ENCODE data around the gene RELN. TPM values are rescaled to one million over a fixed set of nuclear protein-coding genes. Genes with fewer than 3 reads are reported as not detected.

RELN gene
- total and polyA plus RNA-seq, 2 of the 13 experiments (the other 11 are each of a cell fraction or from before 2014, with no cell fraction given) = 315 to 332 TPM

DNA sequence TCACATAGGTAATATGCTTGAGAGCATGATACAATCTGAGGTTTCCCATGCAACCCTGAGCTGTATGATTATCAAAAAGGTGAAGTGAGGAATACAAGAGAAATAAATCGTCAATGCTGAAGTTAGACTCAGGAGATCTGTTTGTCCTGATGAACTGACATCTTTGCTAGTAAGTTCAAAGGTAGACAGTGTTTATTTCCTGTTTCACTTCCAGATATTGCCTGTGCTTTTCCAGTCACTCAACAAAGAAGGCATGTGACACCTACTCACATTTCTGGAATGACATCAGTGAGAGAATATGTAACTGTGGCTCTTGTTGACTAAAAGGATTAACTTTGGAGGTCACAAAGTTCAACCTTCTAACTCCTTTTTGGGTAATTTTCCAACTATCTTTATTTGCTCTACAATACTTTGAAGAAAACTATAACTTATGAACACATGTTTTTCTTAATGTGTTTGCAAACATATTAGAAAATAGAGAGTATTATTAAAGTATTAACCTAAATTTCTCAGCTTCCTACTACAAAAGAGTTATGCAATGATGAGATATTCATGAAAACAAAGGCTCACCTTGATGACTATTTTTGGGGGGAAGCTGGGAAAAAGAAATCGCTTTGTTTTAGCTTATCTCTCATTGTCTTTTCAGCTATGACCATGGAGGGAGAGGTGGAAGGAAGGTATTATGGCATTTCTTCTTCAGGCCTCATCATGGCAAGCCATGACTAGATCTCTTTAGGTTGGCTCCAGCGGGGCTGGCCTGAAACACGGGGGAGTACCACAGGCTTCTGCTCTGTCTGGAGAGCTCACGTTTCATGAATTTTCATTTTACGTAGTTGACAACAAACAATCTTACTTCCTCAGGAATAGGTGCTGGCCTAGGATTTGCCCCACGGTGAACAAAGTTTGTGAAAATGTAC lies 328.7 kb downstream of the RELN start (continued):
- TF ChIP-seq, protein P1, sequence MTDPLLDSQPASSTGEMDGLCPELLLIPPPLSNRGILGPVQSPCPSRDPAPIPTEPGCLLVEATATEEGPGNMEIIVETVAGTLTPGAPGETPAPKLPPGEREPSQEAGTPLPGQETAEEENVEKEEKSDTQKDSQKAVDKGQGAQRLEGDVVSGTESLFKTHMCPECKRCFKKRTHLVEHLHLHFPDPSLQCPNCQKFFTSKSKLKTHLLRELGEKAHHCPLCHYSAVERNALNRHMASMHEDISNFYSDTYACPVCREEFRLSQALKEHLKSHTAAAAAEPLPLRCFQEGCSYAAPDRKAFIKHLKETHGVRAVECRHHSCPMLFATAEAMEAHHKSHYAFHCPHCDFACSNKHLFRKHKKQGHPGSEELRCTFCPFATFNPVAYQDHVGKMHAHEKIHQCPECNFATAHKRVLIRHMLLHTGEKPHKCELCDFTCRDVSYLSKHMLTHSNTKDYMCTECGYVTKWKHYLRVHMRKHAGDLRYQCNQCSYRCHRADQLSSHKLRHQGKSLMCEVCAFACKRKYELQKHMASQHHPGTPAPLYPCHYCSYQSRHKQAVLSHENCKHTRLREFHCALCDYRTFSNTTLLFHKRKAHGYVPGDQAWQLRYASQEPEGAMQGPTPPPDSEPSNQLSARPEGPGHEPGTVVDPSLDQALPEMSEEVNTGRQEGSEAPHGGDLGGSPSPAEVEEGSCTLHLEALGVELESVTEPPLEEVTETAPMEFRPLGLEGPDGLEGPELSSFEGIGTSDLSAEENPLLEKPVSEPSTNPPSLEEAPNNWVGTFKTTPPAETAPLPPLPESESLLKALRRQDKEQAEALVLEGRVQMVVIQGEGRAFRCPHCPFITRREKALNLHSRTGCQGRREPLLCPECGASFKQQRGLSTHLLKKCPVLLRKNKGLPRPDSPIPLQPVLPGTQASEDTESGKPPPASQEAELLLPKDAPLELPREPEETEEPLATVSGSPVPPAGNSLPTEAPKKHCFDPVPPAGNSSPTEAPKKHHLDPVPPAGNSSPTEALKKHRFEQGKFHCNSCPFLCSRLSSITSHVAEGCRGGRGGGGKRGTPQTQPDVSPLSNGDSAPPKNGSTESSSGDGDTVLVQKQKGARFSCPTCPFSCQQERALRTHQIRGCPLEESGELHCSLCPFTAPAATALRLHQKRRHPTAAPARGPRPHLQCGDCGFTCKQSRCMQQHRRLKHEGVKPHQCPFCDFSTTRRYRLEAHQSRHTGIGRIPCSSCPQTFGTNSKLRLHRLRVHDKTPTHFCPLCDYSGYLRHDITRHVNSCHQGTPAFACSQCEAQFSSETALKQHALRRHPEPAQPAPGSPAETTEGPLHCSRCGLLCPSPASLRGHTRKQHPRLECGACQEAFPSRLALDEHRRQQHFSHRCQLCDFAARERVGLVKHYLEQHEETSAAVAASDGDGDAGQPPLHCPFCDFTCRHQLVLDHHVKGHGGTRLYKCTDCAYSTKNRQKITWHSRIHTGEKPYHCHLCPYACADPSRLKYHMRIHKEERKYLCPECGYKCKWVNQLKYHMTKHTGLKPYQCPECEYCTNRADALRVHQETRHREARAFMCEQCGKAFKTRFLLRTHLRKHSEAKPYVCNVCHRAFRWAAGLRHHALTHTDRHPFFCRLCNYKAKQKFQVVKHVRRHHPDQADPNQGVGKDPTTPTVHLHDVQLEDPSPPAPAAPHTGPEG (CRISPR knock-in tag; IDR thresholded peaks at IDR 0.05) = 0 out of 2 replicates have a peak, but pooled peaks have one; percentile 43
- 0 out of 2 replicates have a peak, but pooled peaks have one; percentile 82 for TF ChIP-seq DNMT3B (CRISPR knock-in tag; conservative IDR thresholded peaks at IDR 0.05)

DNA sequence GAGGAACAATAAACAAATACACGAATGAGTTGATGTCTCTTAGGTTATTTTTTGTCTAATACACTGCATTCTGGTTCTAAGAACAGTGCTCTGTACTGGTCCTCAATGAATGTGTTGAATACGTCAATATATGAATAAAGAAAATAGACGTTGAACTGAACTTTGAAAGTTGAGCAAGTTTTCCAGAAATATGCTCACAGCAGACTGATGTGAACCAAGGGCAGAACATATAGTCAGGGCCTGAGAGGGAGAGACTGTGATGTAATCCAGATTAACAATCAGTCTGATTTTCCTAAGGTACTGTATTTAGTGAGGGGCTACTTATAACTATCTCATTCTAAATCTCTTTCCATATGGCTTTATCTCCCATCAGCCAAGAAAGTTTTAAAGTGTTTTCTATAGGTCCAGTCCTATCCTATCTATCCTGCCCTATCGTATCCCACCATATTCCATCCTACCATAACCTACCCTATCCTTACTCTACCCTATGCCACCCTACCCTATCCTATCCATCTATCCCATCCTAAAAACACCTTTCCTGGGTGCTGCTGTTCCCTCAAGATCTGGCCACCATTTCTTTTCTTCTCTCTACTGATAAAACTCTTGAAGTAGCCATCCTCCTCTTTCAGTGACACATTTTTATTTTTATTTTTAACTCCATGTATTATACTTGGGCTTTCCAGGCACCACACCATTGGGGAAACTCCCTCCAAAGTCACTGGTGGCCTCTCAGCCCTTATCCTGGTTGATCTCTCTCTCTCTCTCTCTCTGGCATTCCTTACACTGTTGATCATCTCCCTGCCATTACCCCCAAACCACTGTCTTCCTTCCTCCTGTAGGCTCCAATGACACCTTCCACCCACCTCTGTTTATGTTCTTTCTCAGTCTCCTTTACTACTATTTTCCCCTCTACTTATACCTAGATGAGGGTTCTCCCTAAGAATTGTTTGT lies 331.1 kb downstream of the RELN start:
- H3K9ac ChIP-seq (ENCODE audit: insufficient read depth, low read depth, low read length) = no peak overlapping the region
- H3K36me3 ChIP-seq (replicated peaks in 1 of 2; ENCODE audit: control insufficient read depth in 1 of 2, insufficient read depth in 2 of 2, low read length in 2 of 2) = peaks cover 0 to 15% of the 10 kb centered on the region in 2 experiments; a peak in 3 of 5 replicates
- peaks cover 2% of the 10 kb centered on the region for H3K79me2 ChIP-seq (ENCODE audit: insufficient read depth, low read length)
- TF ChIP-seq SMAD1 (CRISPR knock-in tag; IDR thresholded peaks at IDR 0.05; ENCODE audit: borderline replicate concordance, low read depth) (no peak), GATAD2A (CRISPR knock-in tag; IDR thresholded peaks at IDR 0.05) (peak; percentile 58), SSRP1 (CRISPR knock-in tag; IDR thresholded peaks at IDR 0.05) (0 out of 2 replicates have a peak, but pooled peaks have one; percentile 57), RBM22 (optimal IDR thresholded peaks at IDR 0.05; ENCODE audit: low read length) (peak; percentile 17), CEBPB (IDR thresholded peaks at IDR 0.05; ENCODE audit: borderline replicate concordance, low read depth, low read length) (peak; percentile 52; the same call in 1 of the 2 replicates), KDM5B (CRISPR knock-in tag; IDR thresholded peaks at IDR 0.05; ENCODE audit: borderline replicate concordance) (no peak)
- TF ChIP-seq, protein P2, sequence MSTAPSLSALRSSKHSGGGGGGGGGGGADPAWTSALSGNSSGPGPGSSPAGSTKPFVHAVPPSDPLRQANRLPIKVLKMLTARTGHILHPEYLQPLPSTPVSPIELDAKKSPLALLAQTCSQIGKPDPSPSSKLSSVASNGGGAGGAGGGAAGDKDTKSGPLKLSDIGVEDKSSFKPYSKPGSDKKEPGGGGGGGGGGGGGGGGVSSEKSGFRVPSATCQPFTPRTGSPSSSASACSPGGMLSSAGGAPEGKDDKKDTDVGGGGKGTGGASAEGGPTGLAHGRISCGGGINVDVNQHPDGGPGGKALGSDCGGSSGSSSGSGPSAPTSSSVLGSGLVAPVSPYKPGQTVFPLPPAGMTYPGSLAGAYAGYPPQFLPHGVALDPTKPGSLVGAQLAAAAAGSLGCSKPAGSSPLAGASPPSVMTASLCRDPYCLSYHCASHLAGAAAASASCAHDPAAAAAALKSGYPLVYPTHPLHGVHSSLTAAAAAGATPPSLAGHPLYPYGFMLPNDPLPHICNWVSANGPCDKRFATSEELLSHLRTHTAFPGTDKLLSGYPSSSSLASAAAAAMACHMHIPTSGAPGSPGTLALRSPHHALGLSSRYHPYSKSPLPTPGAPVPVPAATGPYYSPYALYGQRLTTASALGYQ (CRISPR knock-in tag; IDR thresholded peaks at IDR 0.05) = no peak
- WGBS (ENCODE audit: low lambda C conversion rate) = 63% methylated on average over 4 of the region's 4 CpGs
- intact Hi-C loops (cut with micrococcal nuclease; ENCODE audit: unreplicated experiment) = no loop called here
- ATAC-seq (peak; percentile 8; the same call in 1 of the 3 replicates), FAIRE-seq (no peak), DNase-seq (ENCODE audit: low spot score) (peak; percentile 16)
- no peaks in the 10 kb centered on the region for H3K9me3 ChIP-seq (ENCODE audit: low read length)
- no peaks in the 10 kb centered on the region for H4K20me1 ChIP-seq (ENCODE audit: insufficient read depth, low read length)
- ChIA-PET CTCF (ENCODE audit: low intra/inter-chr PET ratio, low total read pairs) (no interaction called here), POLR2A (no interaction called here)
- no peak overlapping the region for H3K4me3 ChIP-seq (replicated peaks in 1 of 3; ENCODE audit: insufficient read depth in 1 of 3, low read depth in 2 of 3, low read length in 3 of 3)
- no peaks in the 10 kb centered on the region for H3K27me3 ChIP-seq (ENCODE audit: control insufficient read depth in 1 of 2, insufficient read depth in 2 of 2, low read length in 2 of 2)
- peak overlapping the region; percentile 34 for H3K27ac ChIP-seq (ENCODE audit: extremely low read length, insufficient read depth, low read length)
- no TSS peak for BruUV-seq (replicated peaks)
- in situ Hi-C loops (cut with HindIII; ENCODE audit: extremely low pct_ligation_motif_present, low pct_unique_long_range_greater_than_20kb) = no loop called here
- peaks cover 60% of the 10 kb centered on the region for H3K4me1 ChIP-seq (ENCODE audit: insufficient read depth, low read length)
- no peak overlapping the region for H3K4me2 ChIP-seq (ENCODE audit: low read depth, low read length)
- H2AFZ ChIP-seq (ENCODE audit: low read length) = no peak overlapping the region
